Stimulated activated memory B cell treated with anti-CD40 and anti-IgM and Interleukin-4, amounts not matched to agents 10 μg/mL and 1 μg/mL and 100 μg/mL, for 72 hours (primary cell): Measurements from ENCODE around the gene PTPRN2.
A peak's percentile ranks its signal among the peaks of the same experiment; 100 is the strongest.

ENCODE experiments used
- ATAC-seq: fragments of 150-1000 bp; cut with Tn5 transposase; 2 replicates; pipeline ENCODE4 v1.10.0; 2021
- H3K27ac Mint-ChIP-seq: one replicate; pipeline ENCODE4 v1.8.0; 2022; ENCODE audit warnings: mild to moderate bottlenecking, mixed read lengths
- H3K27me3 Mint-ChIP-seq: one replicate; pipeline ENCODE4 v1.8.0; 2022; ENCODE audit warnings: mixed read lengths
- H3K36me3 Mint-ChIP-seq: one replicate; pipeline ENCODE4 v1.8.0; 2022; ENCODE audit warnings: mixed read lengths
- H3K4me1 Mint-ChIP-seq: one replicate; pipeline ENCODE4 v1.8.0; 2022; ENCODE audit warnings: mixed read lengths
- H3K4me3 Mint-ChIP-seq: one replicate; pipeline ENCODE4 v1.8.0; 2022; ENCODE audit warnings: mild to moderate bottlenecking, moderate library complexity, mixed read lengths
- H3K9me3 Mint-ChIP-seq: one replicate; pipeline ENCODE4 v1.8.0; 2022; ENCODE audit warnings: mixed read lengths

Gene PTPRN2

DNA sequence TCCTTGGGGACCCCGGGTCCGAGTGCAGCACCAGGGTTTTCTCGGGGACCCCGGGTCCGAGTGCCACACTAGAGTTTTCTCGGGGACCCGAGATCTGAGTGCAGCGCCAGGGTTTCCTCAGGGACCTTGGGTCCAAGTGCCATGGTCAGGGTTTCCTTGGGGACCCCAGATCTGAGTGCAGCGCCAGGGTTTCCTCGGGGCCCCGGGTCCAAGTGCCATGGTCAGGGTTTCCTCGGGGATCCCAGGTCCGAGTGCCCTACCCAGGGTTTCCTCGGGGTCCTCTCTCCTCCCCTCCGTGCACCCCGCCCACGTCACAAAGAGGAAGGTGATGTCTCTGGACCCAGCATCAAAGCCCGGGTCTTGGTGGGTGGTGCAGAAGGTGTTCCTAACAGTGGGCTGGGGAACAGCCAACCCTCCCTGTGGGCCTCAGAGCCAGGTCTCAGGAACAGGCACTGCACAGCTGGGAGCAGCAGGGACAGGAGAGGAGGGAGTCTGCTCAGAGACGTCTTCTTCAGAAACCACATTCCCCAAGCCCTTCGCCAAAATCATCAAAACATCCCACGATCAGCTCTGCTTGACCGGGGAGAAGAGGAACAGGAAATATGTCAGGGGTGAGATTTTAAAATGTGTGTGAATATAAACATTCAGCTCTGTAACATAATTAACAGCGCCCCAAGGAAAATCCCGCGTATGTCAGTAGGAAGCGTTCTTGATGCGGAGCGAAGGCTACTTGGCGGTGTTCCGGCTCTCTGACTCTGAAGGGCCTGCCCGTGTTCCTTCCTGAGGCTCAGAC lies 710.1 kb downstream of the PTPRN2 start:
- H3K27me3 Mint-ChIP-seq, result peaks cover 22% of the 10 kb centered on the region
- peaks cover 8% of the 10 kb centered on the region for H3K4me1 Mint-ChIP-seq
- no peak overlapping the region for H3K4me3 Mint-ChIP-seq
- H3K27ac Mint-ChIP-seq, result no peak overlapping the region
- no peak for ATAC-seq
- no peaks in the 10 kb centered on the region for H3K36me3 Mint-ChIP-seq
- peaks cover 11% of the 10 kb centered on the region for H3K9me3 Mint-ChIP-seq

DNA sequence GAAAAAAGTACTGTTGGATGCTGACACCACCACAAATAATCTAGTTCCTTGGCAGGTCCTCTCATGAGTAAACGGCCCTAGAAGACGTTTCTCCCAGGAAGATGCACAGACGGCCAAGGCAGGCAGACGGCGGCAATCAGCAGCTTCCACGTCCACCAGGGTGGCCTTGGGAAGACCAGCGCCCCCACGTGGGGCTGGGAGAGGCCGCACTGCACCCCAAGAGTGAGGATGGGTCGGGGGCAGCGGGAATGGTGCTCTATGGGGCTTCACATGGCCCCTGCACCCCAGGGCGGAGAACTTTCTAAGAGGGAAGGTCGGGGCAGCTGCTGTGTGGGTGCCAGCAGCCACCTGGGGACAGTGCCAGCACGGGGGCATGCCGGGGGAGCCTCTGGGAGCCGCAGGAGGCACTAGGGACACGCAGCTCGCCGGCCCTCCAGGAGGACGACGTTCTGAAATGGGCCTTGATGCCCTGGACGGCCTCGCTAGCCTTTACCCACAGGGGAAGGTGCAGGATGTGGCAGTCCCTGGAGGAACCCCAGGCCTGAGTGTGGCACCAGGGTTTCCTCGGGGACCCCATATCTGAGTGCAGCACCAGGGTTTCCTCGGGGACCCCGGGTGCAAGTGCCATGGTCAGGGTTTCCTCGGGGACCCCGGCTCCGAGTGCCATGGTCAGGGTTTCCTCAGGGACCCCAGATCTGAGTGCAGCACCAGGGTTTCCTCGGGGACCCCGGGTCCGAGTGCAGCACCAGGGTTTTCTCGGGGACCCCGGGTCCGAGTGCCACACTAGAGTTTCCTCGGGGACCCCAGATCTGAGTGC lies 710.9 kb downstream of the PTPRN2 start:
- peaks cover 8% of the 10 kb centered on the region for H3K4me1 Mint-ChIP-seq
- H3K4me3 Mint-ChIP-seq, result no peak overlapping the region
- H3K27ac Mint-ChIP-seq, result no peak overlapping the region
- no peaks in the 10 kb centered on the region for H3K36me3 Mint-ChIP-seq
- peaks cover 22% of the 10 kb centered on the region for H3K27me3 Mint-ChIP-seq
- peaks cover 11% of the 10 kb centered on the region for H3K9me3 Mint-ChIP-seq
- no peak for ATAC-seq

- H3K4me1 Mint-ChIP-seq, result peaks cover 8% of the 10 kb centered on the region
- ATAC-seq, result peak; percentile 44
- no peaks in the 10 kb centered on the region for H3K36me3 Mint-ChIP-seq
- H3K27me3 Mint-ChIP-seq, result peaks cover 22% of the 10 kb centered on the region
- H3K9me3 Mint-ChIP-seq, result peaks cover 6% of the 10 kb centered on the region
- no peak overlapping the region for H3K4me3 Mint-ChIP-seq
- no peak overlapping the region for H3K27ac Mint-ChIP-seq
These were observed 712.1 kb downstream of the PTPRN2 start for GRCh38 chr7:157875230-157876179.

DNA sequence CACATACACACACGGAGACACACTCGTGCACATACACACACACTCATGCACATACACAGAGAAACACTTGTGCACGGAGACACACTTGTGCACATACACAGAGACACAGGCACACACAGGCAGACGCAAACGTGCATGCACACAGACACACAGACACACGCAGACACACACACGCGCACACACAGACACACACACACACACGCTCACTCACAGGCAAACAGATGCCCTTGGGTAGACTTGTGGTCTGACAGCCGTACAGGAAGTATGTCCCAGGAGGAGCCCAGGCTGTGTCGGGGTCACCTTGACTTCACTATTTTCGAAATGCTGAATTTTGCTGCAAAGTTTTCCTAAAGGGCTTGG lies 712.8 kb downstream of the PTPRN2 start:
- H3K27me3 Mint-ChIP-seq, result peaks cover 22% of the 10 kb centered on the region
- H3K9me3 Mint-ChIP-seq, result peaks cover 7% of the 10 kb centered on the region
- H3K27ac Mint-ChIP-seq, result no peak overlapping the region

GRCh38 chr7:157874208-157874816 lies 713.3 kb downstream of the PTPRN2 start:
- H3K4me3 Mint-ChIP-seq, result no peak overlapping the region
- peaks cover 22% of the 10 kb centered on the region for H3K27me3 Mint-ChIP-seq
- peaks cover 9% of the 10 kb centered on the region for H3K9me3 Mint-ChIP-seq
- H3K27ac Mint-ChIP-seq, result no peak overlapping the region
- ATAC-seq, result no peak
- peaks cover 8% of the 10 kb centered on the region for H3K4me1 Mint-ChIP-seq
- no peaks in the 10 kb centered on the region for H3K36me3 Mint-ChIP-seq

More for the DNA sequence above, 712.8 kb downstream of the PTPRN2 start:
- Mint-ChIP-seq H3K4me1 (peaks cover 8% of the 10 kb centered on the region), H3K4me3 (no peak overlapping the region), H3K36me3 (no peaks in the 10 kb centered on the region)
- ATAC-seq, result no peak

DNA sequence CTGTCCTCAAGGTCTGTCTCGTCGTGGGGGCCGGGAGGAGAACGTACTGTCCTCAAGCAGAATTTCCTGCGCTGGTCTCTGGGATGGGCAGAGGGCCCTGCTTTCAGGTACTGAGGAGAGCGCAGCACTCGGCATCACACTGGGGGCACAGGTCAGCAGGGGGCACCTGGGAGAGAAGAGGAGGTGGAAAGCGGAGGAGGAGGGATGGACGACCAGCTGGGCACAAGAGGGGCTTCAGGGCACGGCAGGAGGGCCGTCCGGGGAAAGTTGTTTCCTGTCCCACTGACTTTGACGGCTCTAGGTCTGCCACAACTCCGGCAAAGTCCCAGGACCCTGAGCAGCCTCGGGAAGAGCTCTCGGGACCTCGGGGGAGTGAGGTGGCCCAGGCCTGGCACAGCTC lies 714.0 kb downstream of the PTPRN2 start:
- no peak overlapping the region for H3K4me3 Mint-ChIP-seq
- H3K4me1 Mint-ChIP-seq, result peaks cover 8% of the 10 kb centered on the region
- H3K36me3 Mint-ChIP-seq, result no peaks in the 10 kb centered on the region
- H3K27me3 Mint-ChIP-seq, result peaks cover 22% of the 10 kb centered on the region
- peaks cover 6% of the 10 kb centered on the region for H3K9me3 Mint-ChIP-seq
- no peak overlapping the region for H3K27ac Mint-ChIP-seq
- no peak for ATAC-seq

DNA sequence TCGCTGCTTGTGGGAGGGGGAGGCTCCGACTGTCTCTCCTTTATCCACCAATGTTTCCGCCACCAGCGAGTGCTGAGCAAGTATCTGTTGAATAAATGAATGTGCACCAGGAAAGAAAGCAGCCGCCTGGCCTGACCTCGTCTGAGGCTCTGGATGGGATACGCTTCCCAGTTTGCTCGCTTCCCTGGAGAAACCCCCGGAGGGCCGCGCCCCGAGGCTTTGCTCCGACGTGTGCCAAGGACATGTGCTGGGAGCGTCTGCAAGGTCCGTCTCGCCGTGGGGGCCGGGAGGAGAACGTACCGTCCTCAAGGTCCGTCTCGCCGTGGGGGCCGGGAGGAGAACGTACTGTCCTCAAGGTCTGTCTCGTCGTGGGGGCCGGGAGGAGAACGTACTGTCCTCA lies 714.4 kb downstream of the PTPRN2 start:
- no peak for ATAC-seq
- Mint-ChIP-seq H3K36me3 (no peaks in the 10 kb centered on the region), H3K4me3 (no peak overlapping the region), H3K4me1 (peaks cover 8% of the 10 kb centered on the region), H3K27me3 (peaks cover 22% of the 10 kb centered on the region), H3K27ac (no peak overlapping the region), H3K9me3 (peaks cover 6% of the 10 kb centered on the region)

DNA sequence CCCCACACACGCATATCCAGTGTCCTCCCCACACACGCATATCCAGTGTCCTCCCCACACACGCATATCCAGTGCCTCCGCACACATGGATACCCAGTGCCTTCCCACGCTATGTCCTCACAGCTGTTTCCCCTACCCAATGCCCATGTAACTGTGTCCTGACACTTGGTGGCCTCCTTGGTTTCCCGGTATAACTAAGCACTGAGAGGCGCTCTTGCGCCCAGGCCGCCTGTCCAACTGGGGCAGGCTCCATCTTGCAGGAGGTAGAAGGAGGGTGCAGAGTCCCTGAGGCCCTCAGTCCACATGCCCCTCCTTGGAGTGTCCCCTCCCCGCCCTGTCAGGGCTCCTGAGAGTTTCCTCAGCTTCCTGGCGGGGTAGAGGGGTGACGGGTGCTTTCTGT lies 715.2 kb downstream of the PTPRN2 start:
- H3K9me3 Mint-ChIP-seq, result peaks cover 6% of the 10 kb centered on the region
- no peak overlapping the region for H3K4me3 Mint-ChIP-seq
- H3K4me1 Mint-ChIP-seq, result peaks cover 8% of the 10 kb centered on the region
- no peak for ATAC-seq
- peaks cover 22% of the 10 kb centered on the region for H3K27me3 Mint-ChIP-seq
- H3K36me3 Mint-ChIP-seq, result no peaks in the 10 kb centered on the region
- no peak overlapping the region for H3K27ac Mint-ChIP-seq

- Mint-ChIP-seq H3K4me3 (no peak overlapping the region), H3K36me3 (no peaks in the 10 kb centered on the region), H3K27ac (no peak overlapping the region), H3K4me1 (peaks cover 8% of the 10 kb centered on the region), H3K27me3 (peaks cover 21% of the 10 kb centered on the region), H3K9me3 (peaks cover 6% of the 10 kb centered on the region)
- ATAC-seq, result no peak
These were observed 715.9 kb downstream of the PTPRN2 start for GRCh38 chr7:157871681-157872080.

GRCh38 chr7:157870644-157871290 lies 716.9 kb downstream of the PTPRN2 start:
- Mint-ChIP-seq H3K27ac (no peak overlapping the region), H3K9me3 (peaks cover 6% of the 10 kb centered on the region), H3K36me3 (no peaks in the 10 kb centered on the region), H3K4me1 (peaks cover 8% of the 10 kb centered on the region), H3K27me3 (peaks cover 16% of the 10 kb centered on the region), H3K4me3 (no peak overlapping the region)
- ATAC-seq, result no peak

DNA sequence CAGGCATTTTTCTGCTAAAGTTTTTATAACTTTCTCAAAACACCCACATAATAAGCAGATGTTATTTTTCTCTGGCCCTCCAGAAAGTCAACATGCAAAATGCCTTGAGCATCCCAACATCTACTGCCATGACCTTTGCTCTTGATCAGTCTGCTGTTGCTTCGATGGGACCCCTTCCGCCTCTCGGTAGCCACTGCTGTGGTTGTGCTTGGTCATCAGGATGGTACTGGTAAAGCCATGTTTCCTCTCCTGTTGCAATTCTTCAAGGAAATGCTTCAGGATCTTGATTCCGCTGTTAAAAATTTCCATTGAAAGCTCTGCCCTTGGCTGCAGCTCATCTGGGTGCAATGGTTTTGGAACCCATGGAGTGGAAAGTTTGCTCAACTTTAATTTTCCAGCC lies 717.8 kb downstream of the PTPRN2 start:
- Mint-ChIP-seq H3K9me3 (peaks cover 6% of the 10 kb centered on the region), H3K27me3 (peaks cover 10% of the 10 kb centered on the region), H3K27ac (no peak overlapping the region), H3K4me3 (no peak overlapping the region), H3K36me3 (no peaks in the 10 kb centered on the region), H3K4me1 (peaks cover 4% of the 10 kb centered on the region)
- no peak for ATAC-seq

- Mint-ChIP-seq H3K27ac (no peak overlapping the region), H3K36me3 (no peaks in the 10 kb centered on the region), H3K27me3 (no peaks in the 10 kb centered on the region), H3K9me3 (peaks cover 3% of the 10 kb centered on the region), H3K4me1 (no peaks in the 10 kb centered on the region), H3K4me3 (no peak overlapping the region)
- ATAC-seq, result no peak
These were observed 719.8 kb downstream of the PTPRN2 start for GRCh38 chr7:157867685-157868305.

DNA sequence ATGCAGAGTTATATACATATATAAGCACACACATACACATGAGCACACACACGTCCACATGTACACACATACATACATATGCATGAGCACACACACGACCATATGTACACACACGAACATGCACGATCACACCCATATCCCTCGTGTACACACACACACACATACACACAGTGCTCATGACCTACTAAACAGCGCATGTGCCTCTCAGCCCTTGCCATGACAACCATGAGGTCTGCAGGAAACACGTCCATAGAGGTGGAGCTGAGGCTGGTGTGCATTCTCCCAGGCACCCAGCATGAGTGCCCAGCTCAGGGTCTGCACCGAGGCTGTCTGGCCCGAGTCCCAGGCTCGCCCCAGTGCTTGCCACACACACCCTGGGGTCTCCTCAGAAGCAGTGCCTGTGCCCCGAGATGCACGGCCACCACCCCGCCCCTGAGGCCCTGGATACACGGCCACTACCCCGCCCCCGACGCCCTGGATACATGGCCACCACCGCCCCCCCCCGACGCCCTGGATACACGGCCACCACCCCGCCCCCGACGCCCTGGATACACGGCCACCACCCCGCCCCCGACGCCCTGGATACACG lies 721.2 kb downstream of the PTPRN2 start:
- H3K4me3 Mint-ChIP-seq, result no peak overlapping the region
- H3K36me3 Mint-ChIP-seq, result no peaks in the 10 kb centered on the region
- no peaks in the 10 kb centered on the region for H3K4me1 Mint-ChIP-seq
- no peak for ATAC-seq
- H3K9me3 Mint-ChIP-seq, result peaks cover 3% of the 10 kb centered on the region
- no peaks in the 10 kb centered on the region for H3K27me3 Mint-ChIP-seq
- no peak overlapping the region for H3K27ac Mint-ChIP-seq
